HEK293 (cell line): Measurements from ENCODE around the gene LYST.

ENCODE experiments used
- CTCF ChIA-PET: fragments of 350-600 bp; formaldehyde crosslinking; extraction: SDS; loops from one replicate; lab custom pipeline; 2021; ENCODE audit warnings: antibody characterized with exemption; lab: Yijun Ruan, JAX
- POLR2A ChIA-PET: fragments of 300-600 bp; formaldehyde crosslinking; extraction: SDS; loops from one replicate; lab custom pipeline; 2020; ENCODE audit warnings: antibody characterized with exemption, inconsistent platforms; lab: Yijun Ruan, JAX
- H3K27ac ChIP-seq: fragments of 200-500 bp; sonication (Bioruptor generic); 2 replicates; pipeline ENCODE4 v1.5.1; 2014; ENCODE audit warnings: low read depth, low read length, control low read depth, inconsistent platforms; ENCODE audit errors: extremely low read depth
- H3K36me3 ChIP-seq, 2 experiments: fragments of 200-500 bp in 1 of 2; sonication (Bioruptor generic) in 1 of 2; 1 replicate in 1 of 2; 2 replicates in 1 of 2; pipeline ENCODE4 v1.5.1; 2014 to 2017; ENCODE audit warnings: inconsistent platforms in 2 of 2, low read length in 2 of 2; ENCODE audit not compliant: control insufficient read depth in 2 of 2, insufficient read depth in 1 of 2
- H3K4me1 ChIP-seq: fragments of 200-500 bp; sonication (Bioruptor generic); 2 replicates; pipeline ENCODE4 v1.5.1; 2014; ENCODE audit warnings: mild to moderate bottlenecking, low read length, inconsistent platforms; ENCODE audit not compliant: control insufficient read depth, insufficient read depth
- H3K4me3 ChIP-seq: 2 replicates; pipeline ENCODE4 v1.5.1; 2011; ENCODE audit warnings: low read depth, mild to moderate bottlenecking, control low read depth, low read length, moderate library complexity
- H3K9me3 ChIP-seq: fragments of 200-500 bp; sonication (Bioruptor generic); 2 replicates; pipeline ENCODE4 v1.5.1; 2014; ENCODE audit warnings: low read depth, low read length, inconsistent platforms; ENCODE audit not compliant: control insufficient read depth, insufficient read depth
- GLI4 ChIP-seq: fragments of 450-650 bp; formaldehyde crosslinking; IDR thresholded peaks from 2 replicates; pipeline ENCODE4 v1.5.1; 2016; ENCODE audit warnings: missing biosample characterization, missing genetic modification characterization
- KLF10 ChIP-seq: fragments of 450-650 bp; IDR thresholded peaks from 2 replicates; pipeline ENCODE4 v1.5.1; 2018; ENCODE audit warnings: missing biosample characterization, mild to moderate bottlenecking, missing genetic modification characterization
- MYNN ChIP-seq: fragments of 450-650 bp; formaldehyde crosslinking; IDR thresholded peaks from 2 replicates; pipeline ENCODE4 v1.5.1; 2016; ENCODE audit warnings: missing biosample characterization, missing genetic modification characterization, borderline replicate concordance
- YY1 ChIP-seq: fragments of 450-650 bp; formaldehyde crosslinking; IDR thresholded peaks from 2 replicates; pipeline ENCODE4 v1.5.1; 2018; ENCODE audit warnings: missing biosample characterization, missing genetic modification characterization
- ZFP41 ChIP-seq: fragments of 450-650 bp; formaldehyde crosslinking; IDR thresholded peaks from 2 replicates; pipeline ENCODE4 v1.5.1; 2016; ENCODE audit warnings: missing biosample characterization, missing genetic modification characterization, borderline replicate concordance
- ZNF121 ChIP-seq: fragments of 450-650 bp; formaldehyde crosslinking; IDR thresholded peaks from 2 replicates; pipeline ENCODE4 v1.5.1; 2016; ENCODE audit warnings: missing biosample characterization, missing genetic modification characterization
- ZNF366 ChIP-seq: fragments of 450-650 bp; formaldehyde crosslinking; conservative IDR thresholded peaks from 2 replicates; pipeline ENCODE4 v1.5.1; 2016; ENCODE audit warnings: missing biosample characterization, missing genetic modification characterization
- ZNF449 ChIP-seq: fragments of 450-650 bp; formaldehyde crosslinking; IDR thresholded peaks from 2 replicates; pipeline ENCODE4 v1.5.1; 2017; ENCODE audit warnings: missing biosample characterization, mild to moderate bottlenecking, missing genetic modification characterization, moderate library complexity
- ZNF510 ChIP-seq: fragments of 450-650 bp; formaldehyde crosslinking; IDR thresholded peaks from 2 replicates; pipeline ENCODE4 v1.5.1; 2018; ENCODE audit warnings: mild to moderate bottlenecking, missing genetic modification characterization, missing biosample characterization; ENCODE audit not compliant: insufficient replicate concordance
- ZNF549 ChIP-seq: fragments of 450-650 bp; IDR thresholded peaks from 2 replicates; pipeline ENCODE4 v1.5.1; 2018; ENCODE audit warnings: missing biosample characterization, missing genetic modification characterization, mild to moderate bottlenecking, inconsistent platforms, moderate library complexity
- ZNF639 ChIP-seq: fragments of 450-650 bp; formaldehyde crosslinking; IDR thresholded peaks from 2 replicates; pipeline ENCODE4 v1.5.1; 2016; ENCODE audit warnings: missing biosample characterization, missing genetic modification characterization
- ZNF830 ChIP-seq: fragments of 450-650 bp; IDR thresholded peaks from 2 replicates; pipeline ENCODE4 v1.5.0; 2018; ENCODE audit warnings: missing biosample characterization, missing genetic modification characterization, low read depth, mild to moderate bottlenecking, moderate library complexity
- ZSCAN16 ChIP-seq: fragments of 450-650 bp; formaldehyde crosslinking; IDR thresholded peaks from 2 replicates; pipeline ENCODE4 v1.5.1; 2016; ENCODE audit warnings: missing biosample characterization, missing genetic modification characterization
- TF ChIP-seq, protein P1 (sequence below): fragments of 450-650 bp; formaldehyde crosslinking; IDR thresholded peaks from 2 replicates; pipeline ENCODE4 v1.5.1; 2016; ENCODE audit warnings: missing biosample characterization, missing genetic modification characterization
- TF ChIP-seq, protein P2 (sequence below): fragments of 450-650 bp; formaldehyde crosslinking; IDR thresholded peaks from 2 replicates; pipeline ENCODE4 v1.5.1; 2016; ENCODE audit warnings: missing biosample characterization, missing genetic modification characterization
- TF ChIP-seq, protein P3 (sequence below): fragments of 450-650 bp; formaldehyde crosslinking; IDR thresholded peaks from 2 replicates; pipeline ENCODE4 v1.5.1; 2016; ENCODE audit warnings: missing biosample characterization, missing genetic modification characterization
- TF ChIP-seq, protein P4 (sequence below): fragments of 450-650 bp; formaldehyde crosslinking; IDR thresholded peaks from 2 replicates; pipeline ENCODE4 v1.5.1; 2017; ENCODE audit warnings: missing biosample characterization, missing genetic modification characterization

Gene LYST

DNA sequence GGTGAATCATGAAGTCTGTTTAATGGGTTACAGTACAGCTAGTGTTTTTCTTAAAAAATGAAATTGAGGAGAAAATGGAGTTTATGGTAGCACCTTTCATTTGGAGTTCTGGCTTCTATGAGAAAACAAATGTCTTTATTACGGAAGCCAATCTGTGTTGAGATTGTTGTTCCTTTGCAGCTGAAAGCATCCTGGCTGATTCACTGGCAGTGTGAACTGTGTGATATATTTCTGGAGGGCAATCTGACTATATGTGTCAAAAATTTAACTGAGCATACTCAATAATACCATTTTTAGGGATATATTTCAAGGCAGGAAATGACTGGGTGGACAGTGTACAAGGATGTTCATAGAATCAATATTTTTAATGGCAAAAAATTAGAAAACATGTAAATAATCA lies 46.6 kb upstream of the LYST start (continued):
- TF ChIP-seq YY1: no peak
- TF ChIP-seq ZNF639 (tag by site-specific recombination): no peak
- TF ChIP-seq ZNF830 (tag by site-specific recombination): no peak
- no peak for TF ChIP-seq ZSCAN16
- no peak for TF ChIP-seq ZFP41 (tag by site-specific recombination)
- TF ChIP-seq ZNF510 (tag by site-specific recombination): no peak
- TF ChIP-seq, protein P1, sequence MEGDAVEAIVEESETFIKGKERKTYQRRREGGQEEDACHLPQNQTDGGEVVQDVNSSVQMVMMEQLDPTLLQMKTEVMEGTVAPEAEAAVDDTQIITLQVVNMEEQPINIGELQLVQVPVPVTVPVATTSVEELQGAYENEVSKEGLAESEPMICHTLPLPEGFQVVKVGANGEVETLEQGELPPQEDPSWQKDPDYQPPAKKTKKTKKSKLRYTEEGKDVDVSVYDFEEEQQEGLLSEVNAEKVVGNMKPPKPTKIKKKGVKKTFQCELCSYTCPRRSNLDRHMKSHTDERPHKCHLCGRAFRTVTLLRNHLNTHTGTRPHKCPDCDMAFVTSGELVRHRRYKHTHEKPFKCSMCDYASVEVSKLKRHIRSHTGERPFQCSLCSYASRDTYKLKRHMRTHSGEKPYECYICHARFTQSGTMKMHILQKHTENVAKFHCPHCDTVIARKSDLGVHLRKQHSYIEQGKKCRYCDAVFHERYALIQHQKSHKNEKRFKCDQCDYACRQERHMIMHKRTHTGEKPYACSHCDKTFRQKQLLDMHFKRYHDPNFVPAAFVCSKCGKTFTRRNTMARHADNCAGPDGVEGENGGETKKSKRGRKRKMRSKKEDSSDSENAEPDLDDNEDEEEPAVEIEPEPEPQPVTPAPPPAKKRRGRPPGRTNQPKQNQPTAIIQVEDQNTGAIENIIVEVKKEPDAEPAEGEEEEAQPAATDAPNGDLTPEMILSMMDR (tag by site-specific recombination): no peak

DNA sequence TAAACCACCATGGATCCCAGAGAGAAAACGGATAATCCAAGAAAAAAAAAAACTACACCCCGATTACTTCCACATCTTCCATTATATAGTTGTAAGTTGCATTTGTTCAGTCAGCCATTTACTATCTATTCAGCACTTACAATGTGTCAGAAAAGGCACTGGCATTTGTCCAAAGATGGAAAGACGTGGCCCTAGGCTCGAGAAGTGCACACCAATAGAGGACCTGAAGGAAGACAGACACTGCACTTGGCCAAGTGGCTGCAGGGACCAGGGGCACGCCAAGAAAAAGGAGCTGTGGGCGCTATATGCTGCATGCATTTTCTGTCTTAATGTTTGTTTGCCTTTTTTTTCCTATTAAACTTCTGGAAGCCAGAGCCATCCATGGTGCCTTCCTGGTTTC lies 45.2 kb upstream of the LYST start:
- Histone ChIP-seq H3K36me3 (no peaks in the 10 kb centered on the region), H3K27ac (no peak overlapping the region), H3K4me1 (peaks cover 18% of the 10 kb centered on the region), H3K4me3 (no peak overlapping the region), H3K9me3 (no peaks in the 10 kb centered on the region)
- CTCF ChIA-PET: interaction anchor here (0.5 to 2.0 kb wide), 6 partner anchors 9 to 396 kb away, joined by 3 to 7 read pairs (median 3); no protein-coding TSS in a partner anchor
- POLR2A ChIA-PET: interaction anchor here (1.2 kb wide), 1 partner anchor 28 kb away, joined by 3 read pairs; no protein-coding TSS in a partner anchor
- TF ChIP-seq, protein P2, sequence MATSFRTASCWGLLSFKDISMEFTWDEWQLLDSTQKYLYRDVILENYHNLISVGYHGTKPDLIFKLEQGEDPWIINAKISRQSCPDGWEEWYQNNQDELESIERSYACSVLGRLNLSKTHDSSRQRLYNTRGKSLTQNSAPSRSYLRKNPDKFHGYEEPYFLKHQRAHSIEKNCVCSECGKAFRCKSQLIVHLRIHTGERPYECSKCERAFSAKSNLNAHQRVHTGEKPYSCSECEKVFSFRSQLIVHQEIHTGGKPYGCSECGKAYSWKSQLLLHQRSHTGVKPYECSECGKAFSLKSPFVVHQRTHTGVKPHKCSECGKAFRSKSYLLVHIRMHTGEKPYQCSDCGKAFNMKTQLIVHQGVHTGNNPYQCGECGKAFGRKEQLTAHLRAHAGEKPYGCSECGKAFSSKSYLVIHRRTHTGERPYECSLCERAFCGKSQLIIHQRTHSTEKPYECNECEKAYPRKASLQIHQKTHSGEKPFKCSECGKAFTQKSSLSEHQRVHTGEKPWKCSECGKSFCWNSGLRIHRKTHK (tag by site-specific recombination): no peak
- TF ChIP-seq, protein P3, sequence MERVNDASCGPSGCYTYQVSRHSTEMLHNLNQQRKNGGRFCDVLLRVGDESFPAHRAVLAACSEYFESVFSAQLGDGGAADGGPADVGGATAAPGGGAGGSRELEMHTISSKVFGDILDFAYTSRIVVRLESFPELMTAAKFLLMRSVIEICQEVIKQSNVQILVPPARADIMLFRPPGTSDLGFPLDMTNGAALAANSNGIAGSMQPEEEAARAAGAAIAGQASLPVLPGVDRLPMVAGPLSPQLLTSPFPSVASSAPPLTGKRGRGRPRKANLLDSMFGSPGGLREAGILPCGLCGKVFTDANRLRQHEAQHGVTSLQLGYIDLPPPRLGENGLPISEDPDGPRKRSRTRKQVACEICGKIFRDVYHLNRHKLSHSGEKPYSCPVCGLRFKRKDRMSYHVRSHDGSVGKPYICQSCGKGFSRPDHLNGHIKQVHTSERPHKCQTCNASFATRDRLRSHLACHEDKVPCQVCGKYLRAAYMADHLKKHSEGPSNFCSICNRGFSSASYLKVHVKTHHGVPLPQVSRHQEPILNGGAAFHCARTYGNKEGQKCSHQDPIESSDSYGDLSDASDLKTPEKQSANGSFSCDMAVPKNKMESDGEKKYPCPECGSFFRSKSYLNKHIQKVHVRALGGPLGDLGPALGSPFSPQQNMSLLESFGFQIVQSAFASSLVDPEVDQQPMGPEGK (tag by site-specific recombination): no peak
- TF ChIP-seq KLF10 (tag by site-specific recombination): no peak
- no peak for TF ChIP-seq ZNF121 (tag by site-specific recombination)
- TF ChIP-seq MYNN: no peak
- no peak for TF ChIP-seq ZNF549 (tag by site-specific recombination)
- no peak for TF ChIP-seq ZNF449 (tag by site-specific recombination)
- TF ChIP-seq GLI4 (tag by site-specific recombination): no peak
- TF ChIP-seq, protein P4, sequence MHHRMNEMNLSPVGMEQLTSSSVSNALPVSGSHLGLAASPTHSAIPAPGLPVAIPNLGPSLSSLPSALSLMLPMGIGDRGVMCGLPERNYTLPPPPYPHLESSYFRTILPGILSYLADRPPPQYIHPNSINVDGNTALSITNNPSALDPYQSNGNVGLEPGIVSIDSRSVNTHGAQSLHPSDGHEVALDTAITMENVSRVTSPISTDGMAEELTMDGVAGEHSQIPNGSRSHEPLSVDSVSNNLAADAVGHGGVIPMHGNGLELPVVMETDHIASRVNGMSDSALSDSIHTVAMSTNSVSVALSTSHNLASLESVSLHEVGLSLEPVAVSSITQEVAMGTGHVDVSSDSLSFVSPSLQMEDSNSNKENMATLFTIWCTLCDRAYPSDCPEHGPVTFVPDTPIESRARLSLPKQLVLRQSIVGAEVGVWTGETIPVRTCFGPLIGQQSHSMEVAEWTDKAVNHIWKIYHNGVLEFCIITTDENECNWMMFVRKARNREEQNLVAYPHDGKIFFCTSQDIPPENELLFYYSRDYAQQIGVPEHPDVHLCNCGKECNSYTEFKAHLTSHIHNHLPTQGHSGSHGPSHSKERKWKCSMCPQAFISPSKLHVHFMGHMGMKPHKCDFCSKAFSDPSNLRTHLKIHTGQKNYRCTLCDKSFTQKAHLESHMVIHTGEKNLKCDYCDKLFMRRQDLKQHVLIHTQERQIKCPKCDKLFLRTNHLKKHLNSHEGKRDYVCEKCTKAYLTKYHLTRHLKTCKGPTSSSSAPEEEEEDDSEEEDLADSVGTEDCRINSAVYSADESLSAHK (tag by site-specific recombination): no peak
- no peak for TF ChIP-seq ZNF366
